ENCODE data around the gene PGM2L1. TPM values are rescaled to one million over a fixed set of nuclear protein-coding genes. Genes with fewer than 3 reads are reported as not detected.
"Not testable (repeated sequence)": the region's sequence is repeated elsewhere in the genome, so short reads cannot be mapped to it uniquely, and the experiment has no call there.

Gene PGM2L1
- total RNA-seq, 1 donor from 2014 or later: 8.4 TPM

GRCh38 chr11:74333193-74333592 is 65.0 kb downstream of the PGM2L1 start:
- no peaks in the 10 kb centered on the region for H3K9me3 ChIP-seq
- H3K27me3 ChIP-seq: no peaks in the 10 kb centered on the region
- peaks cover 0 to 10% of the 10 kb centered on the region in 2 donors for H3K4me1 ChIP-seq
- H3K36me3 ChIP-seq: peaks cover 11 to 15% of the 10 kb centered on the region in 2 donors
- intact Hi-C loops (cut with DNase I): no loop called here
- no peak for TF ChIP-seq CTCF (IDR thresholded peaks at IDR 0.05)
- no peak for DNase-seq (ENCODE audit: low spot score in 2 of 2)
- no peak overlapping the region for H3K4me3 ChIP-seq
- H3K27ac ChIP-seq: no peak overlapping the region

- Histone ChIP-seq H3K4me3 (no peak overlapping the region), H3K9me3 (no peaks in the 10 kb centered on the region), H3K27me3 (no peaks in the 10 kb centered on the region), H3K27ac (no peak overlapping the region), H3K36me3 (peaks cover 7 to 10% of the 10 kb centered on the region in 2 donors), H3K4me1 (peaks cover 0 to 10% of the 10 kb centered on the region in 2 donors)
- no peak for TF ChIP-seq CTCF (IDR thresholded peaks at IDR 0.05)
- DNase-seq (ENCODE audit: low spot score in 2 of 2): no peak
- intact Hi-C loops (cut with DNase I): no loop called here
Observed at GRCh38 chr11:74332291-74332690, 65.9 kb downstream of the PGM2L1 start.

GRCh38 chr11:74331000-74331399 is 67.2 kb downstream of the PGM2L1 start:
- peaks cover 8 to 20% of the 10 kb centered on the region in 2 donors for H3K4me1 ChIP-seq
- H3K4me3 ChIP-seq; H3K27me3 ChIP-seq; H3K9me3 ChIP-seq; H3K36me3 ChIP-seq; intact Hi-C loops (cut with DNase I); DNase-seq (ENCODE audit: low spot score in 2 of 2): not testable (repeated sequence)
- H3K27ac ChIP-seq: peak overlapping the region; percentile 21 to 51

- H3K4me3 ChIP-seq: no peak overlapping the region
- no peaks in the 10 kb centered on the region for H3K27me3 ChIP-seq
- no peaks in the 10 kb centered on the region for H3K36me3 ChIP-seq
- peak overlapping the region; percentile 51 to 52 for H3K27ac ChIP-seq
- no peak for DNase-seq (ENCODE audit: low spot score in 2 of 2)
- intact Hi-C loops (cut with DNase I): no loop called here
- H3K9me3 ChIP-seq: no peaks in the 10 kb centered on the region
- TF ChIP-seq CTCF (IDR thresholded peaks at IDR 0.05): no peak
- peaks cover 10 to 25% of the 10 kb centered on the region in 2 donors for H3K4me1 ChIP-seq
Observed at GRCh38 chr11:74330075-74330858, 68.0 kb downstream of the PGM2L1 start.

GRCh38 chr11:74327076-74327475 is 71.2 kb downstream of the PGM2L1 start:
- intact Hi-C loops (cut with DNase I): no loop called here
- H3K4me1 ChIP-seq: peaks cover 10 to 44% of the 10 kb centered on the region in 2 donors
- H3K27ac ChIP-seq: no peak overlapping the region
- H3K9me3 ChIP-seq: no peaks in the 10 kb centered on the region
- H3K36me3 ChIP-seq: no peaks in the 10 kb centered on the region
- DNase-seq (ENCODE audit: low spot score in 2 of 2): no peak
- no peak for TF ChIP-seq CTCF (IDR thresholded peaks at IDR 0.05)
- no peak overlapping the region for H3K4me3 ChIP-seq
- no peaks in the 10 kb centered on the region for H3K27me3 ChIP-seq

GRCh38 chr11:74326665-74327064 is 71.6 kb downstream of the PGM2L1 start:
- DNase-seq (ENCODE audit: low spot score in 2 of 2): no peak
- Histone ChIP-seq H3K27ac (peak overlapping the region in 1 of 2 donors; percentile 70), H3K4me1 (peaks cover 10 to 45% of the 10 kb centered on the region in 2 donors), H3K36me3 (no peaks in the 10 kb centered on the region), H3K27me3 (no peaks in the 10 kb centered on the region), H3K9me3 (no peaks in the 10 kb centered on the region), H3K4me3 (no peak overlapping the region)
- intact Hi-C loops (cut with DNase I): no loop called here
- TF ChIP-seq CTCF (IDR thresholded peaks at IDR 0.05): no peak

All from ascending aorta (tissue), 2 donors.